ENCODE results near the gene CIROP.

CIROP gene

GRCh38 chr14:23104591-23105347 lies at the start of gene CIROP:
Gene CIROP (minus strand): TSS chr14:23104989. CDS start chr14:23104920, 69 bp downstream.
- DNase-seq (ENCODE audit: low read depth) = no peak

- DNase-seq (ENCODE audit: low read depth) = no peak
Observed at GRCh38 chr14:23153851-23154796, 49.3 kb upstream of the CIROP start.

- no peak for DNase-seq (ENCODE audit: low read depth)
Observed at GRCh38 chr14:23151342-23151741, 46.6 kb upstream of the CIROP start.

- DNase-seq (ENCODE audit: low read depth) = no peak
Observed at GRCh38 chr14:23149745-23150144, 45.0 kb upstream of the CIROP start.

GRCh38 chr14:23148591-23149249 lies 43.9 kb upstream of the CIROP start:
- no peak for DNase-seq (ENCODE audit: low read depth)

GRCh38 chr14:23147676-23148075 lies 42.9 kb upstream of the CIROP start:
- DNase-seq (ENCODE audit: low read depth) = no peak

GRCh38 chr14:23146980-23147379 lies 42.2 kb upstream of the CIROP start:
- no peak for DNase-seq (ENCODE audit: low read depth)

- DNase-seq (ENCODE audit: low read depth) = no peak
Observed at GRCh38 chr14:23146351-23146910, 41.6 kb upstream of the CIROP start.

GRCh38 chr14:23145794-23146350 lies 41.1 kb upstream of the CIROP start:
- DNase-seq (ENCODE audit: low read depth) = no peak

GRCh38 chr14:23143911-23144310 lies 39.1 kb upstream of the CIROP start:
- DNase-seq (ENCODE audit: low read depth) = no peak

- DNase-seq (ENCODE audit: low read depth) = no peak
Observed at GRCh38 chr14:23142826-23143225, 38.0 kb upstream of the CIROP start.

- no peak for DNase-seq (ENCODE audit: low read depth)
Observed at GRCh38 chr14:23141706-23142444, 37.1 kb upstream of the CIROP start.

- no peak for DNase-seq (ENCODE audit: low read depth)
Observed at GRCh38 chr14:23140371-23140770, 35.6 kb upstream of the CIROP start.

GRCh38 chr14:23139874-23140273 lies 35.1 kb upstream of the CIROP start:
- DNase-seq (ENCODE audit: low read depth) = no peak

GRCh38 chr14:23137813-23138535 lies 33.2 kb upstream of the CIROP start:
- no peak for DNase-seq (ENCODE audit: low read depth)

- DNase-seq (ENCODE audit: low read depth) = no peak
Observed at GRCh38 chr14:23137192-23137812, 32.5 kb upstream of the CIROP start.

GRCh38 chr14:23136566-23137133 lies 31.9 kb upstream of the CIROP start:
- DNase-seq (ENCODE audit: low read depth) = no peak

GRCh38 chr14:23132970-23133369 lies 28.2 kb upstream of the CIROP start:
- DNase-seq (ENCODE audit: low read depth) = no peak

GRCh38 chr14:23131482-23131881 lies 26.7 kb upstream of the CIROP start:
- DNase-seq (ENCODE audit: low read depth) = no peak

- DNase-seq (ENCODE audit: low read depth) = no peak
Observed at GRCh38 chr14:23130871-23131270, 26.1 kb upstream of the CIROP start.
